Left ventricle myocardium superior (tissue), 1 donor: ENCODE data around the gene PLEKHA1. TPM values are rescaled to one million over a fixed set of nuclear protein-coding genes. Genes with fewer than 3 reads are reported as not detected.
A peak's percentile ranks its signal among the peaks of the same experiment; 100 is the strongest.

ENCODE experiments used
- ATAC-seq: fragments of 200-7000 bp; cut with Tn5 transposase; one replicate; pipeline ENCODE4 v1.9.1; 2020; ENCODE audit warnings: mild to moderate bottlenecking, moderate library complexity
- DNase-seq: peaks from one replicate; pipeline ENCODE4 v3.0.0-alpha.2; 2020
- intact Hi-C: fragments of 100-400 bp; cut with micrococcal nuclease; formaldehyde crosslinking; loops from one replicate; pipeline ENCODE4 v1.11.0; 2022
- total RNA-seq: library from RNA; stranded (reverse); fragmentation: NEBNext Ultra II Directional; extraction: Animal tissue kit (Norgen Biotek cat#: 25700); gene quantifications from one replicate; pipeline ENCODE4 v1.2.1, GENCODE V29; 2021
- donor health status: DM: no; HTN: yes; CAD: no; lungs with severe emphysema.

The PLEKHA1 gene
- total RNA-seq, 1 donor from 2014 or later = 71.1 TPM

- intact Hi-C loops = loop anchor here (10.0 kb wide), 1 partner anchor 91 kb away; no protein-coding TSS in a partner anchor
- DNase-seq = no peak
- no peak for ATAC-seq
These were observed 30.6 kb upstream of the PLEKHA1 start for GRCh38 chr10:122343936-122344335.

- DNase-seq (peak; percentile 45), ATAC-seq (peak; percentile 35)
- intact Hi-C loops = loop anchor here (10.0 kb wide), 1 partner anchor 90 kb away; no protein-coding TSS in a partner anchor
These were observed 29.7 kb upstream of the PLEKHA1 start for GRCh38 chr10:122344741-122345258.

- no peak for ATAC-seq
- intact Hi-C loops = loop anchor here (10.0 kb wide), 1 partner anchor 88 kb away; no protein-coding TSS in a partner anchor
- no peak for DNase-seq
These were observed 28.1 kb upstream of the PLEKHA1 start for GRCh38 chr10:122346326-122346950.

- intact Hi-C loops = loop anchor here (10.0 kb wide), 1 partner anchor 87 kb away; no protein-coding TSS in a partner anchor
- ATAC-seq = no peak
- no peak for DNase-seq
These were observed 27.2 kb upstream of the PLEKHA1 start for GRCh38 chr10:122347170-122347841.

GRCh38 chr10:122348512-122348911 lies 26.0 kb upstream of the PLEKHA1 start:
- DNase-seq (no peak), ATAC-seq (no peak)
- intact Hi-C loops = loop anchor here (10.0 kb wide), 1 partner anchor 86 kb away; no protein-coding TSS in a partner anchor

GRCh38 chr10:122348935-122349361 lies 25.6 kb upstream of the PLEKHA1 start:
- intact Hi-C loops = loop anchor here (10.0 kb wide), 1 partner anchor 86 kb away; no protein-coding TSS in a partner anchor
- ATAC-seq (no peak), DNase-seq (no peak)

- ATAC-seq (no peak), DNase-seq (no peak)
- intact Hi-C loops = loop anchor here (10.0 kb wide), 1 partner anchor 85 kb away; no protein-coding TSS in a partner anchor
These were observed 24.6 kb upstream of the PLEKHA1 start for GRCh38 chr10:122349758-122350369.

- intact Hi-C loops = no loop called here
- ATAC-seq = peak; percentile 40
- DNase-seq = no peak
These were observed 23.6 kb upstream of the PLEKHA1 start for GRCh38 chr10:122350893-122351292.

- intact Hi-C loops = no loop called here
- ATAC-seq (no peak), DNase-seq (no peak)
These were observed 21.5 kb upstream of the PLEKHA1 start for GRCh38 chr10:122352817-122353525.

GRCh38 chr10:122354383-122354782 lies 20.1 kb upstream of the PLEKHA1 start:
- ATAC-seq = no peak
- intact Hi-C loops = no loop called here
- no peak for DNase-seq

- DNase-seq (no peak), ATAC-seq (no peak)
- intact Hi-C loops = no loop called here
These were observed 16.8 kb upstream of the PLEKHA1 start for GRCh38 chr10:122357685-122358084.

GRCh38 chr10:122359621-122360020 lies 14.9 kb upstream of the PLEKHA1 start:
- no peak for DNase-seq
- ATAC-seq = no peak
- intact Hi-C loops = no loop called here

- intact Hi-C loops = no loop called here
- no peak for DNase-seq
- no peak for ATAC-seq
These were observed 13.5 kb upstream of the PLEKHA1 start for GRCh38 chr10:122361046-122361445.

GRCh38 chr10:122362031-122362592 lies 12.4 kb upstream of the PLEKHA1 start:
- intact Hi-C loops = no loop called here
- ATAC-seq (no peak), DNase-seq (no peak)

GRCh38 chr10:122362621-122363020 lies 11.9 kb upstream of the PLEKHA1 start:
- DNase-seq (no peak), ATAC-seq (no peak)
- intact Hi-C loops = no loop called here

- intact Hi-C loops = no loop called here
- no peak for ATAC-seq
- no peak for DNase-seq
These were observed 11.2 kb upstream of the PLEKHA1 start for GRCh38 chr10:122363311-122363710.

GRCh38 chr10:122363722-122364463 lies 10.6 kb upstream of the PLEKHA1 start:
- no peak for DNase-seq
- peak; percentile 14 for ATAC-seq
- intact Hi-C loops = no loop called here
